ENCODE measurements around the gene MAPKAP1.

MAPKAP1 gene

DNA sequence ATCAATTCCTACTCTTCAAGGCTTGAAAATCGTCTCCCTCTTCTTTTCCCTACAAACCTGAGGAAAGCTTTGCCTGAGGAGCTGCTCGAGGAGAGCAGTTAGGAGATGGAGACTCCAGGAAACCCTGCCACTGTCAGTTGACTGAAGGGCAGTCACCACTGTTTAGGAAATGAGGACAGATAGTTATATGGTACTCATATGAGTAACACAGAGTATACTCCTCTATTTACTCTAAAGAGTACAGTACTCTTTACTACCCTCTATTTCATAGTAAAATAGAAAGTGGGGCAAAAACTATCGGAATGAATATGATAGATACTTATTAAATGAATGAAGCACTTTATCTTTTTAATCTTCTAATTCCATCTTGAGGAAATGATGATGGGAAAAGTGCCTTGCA is 115.8 kb downstream of the MAPKAP1 start:
- no peaks in the 10 kb centered on the region for H3K9me2 ChIP-seq (replicated peaks; ENCODE audit: control insufficient read depth, low read length)
- no peaks in the 10 kb centered on the region for H3K4me1 ChIP-seq (ENCODE audit: control insufficient read depth, low read length)
- TF ChIP-seq, protein P1, sequence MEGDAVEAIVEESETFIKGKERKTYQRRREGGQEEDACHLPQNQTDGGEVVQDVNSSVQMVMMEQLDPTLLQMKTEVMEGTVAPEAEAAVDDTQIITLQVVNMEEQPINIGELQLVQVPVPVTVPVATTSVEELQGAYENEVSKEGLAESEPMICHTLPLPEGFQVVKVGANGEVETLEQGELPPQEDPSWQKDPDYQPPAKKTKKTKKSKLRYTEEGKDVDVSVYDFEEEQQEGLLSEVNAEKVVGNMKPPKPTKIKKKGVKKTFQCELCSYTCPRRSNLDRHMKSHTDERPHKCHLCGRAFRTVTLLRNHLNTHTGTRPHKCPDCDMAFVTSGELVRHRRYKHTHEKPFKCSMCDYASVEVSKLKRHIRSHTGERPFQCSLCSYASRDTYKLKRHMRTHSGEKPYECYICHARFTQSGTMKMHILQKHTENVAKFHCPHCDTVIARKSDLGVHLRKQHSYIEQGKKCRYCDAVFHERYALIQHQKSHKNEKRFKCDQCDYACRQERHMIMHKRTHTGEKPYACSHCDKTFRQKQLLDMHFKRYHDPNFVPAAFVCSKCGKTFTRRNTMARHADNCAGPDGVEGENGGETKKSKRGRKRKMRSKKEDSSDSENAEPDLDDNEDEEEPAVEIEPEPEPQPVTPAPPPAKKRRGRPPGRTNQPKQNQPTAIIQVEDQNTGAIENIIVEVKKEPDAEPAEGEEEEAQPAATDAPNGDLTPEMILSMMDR (IDR thresholded peaks at IDR 0.05; ENCODE audit: low read depth, low read length, poor library complexity, severe bottlenecking), result no peak
- no peak for TF ChIP-seq EZH2phosphoT487 (IDR thresholded peaks at IDR 0.05; ENCODE audit: borderline replicate concordance, low read length)
- peaks cover 28% of the 10 kb centered on the region for H3K79me2 ChIP-seq (ENCODE audit: control insufficient read depth, low read length)
- no peak overlapping the region for H3K27ac ChIP-seq (ENCODE audit: low read depth, low read length)
- H3K9me3 ChIP-seq (ENCODE audit: control insufficient read depth, insufficient read depth, low read length), result no peaks in the 10 kb centered on the region
- H4K20me1 ChIP-seq (ENCODE audit: control insufficient read depth, insufficient read depth, low read depth, low read length), result no peaks in the 10 kb centered on the region; the same call in 1 of the 2 replicates
- H3F3A ChIP-seq (ENCODE audit: control insufficient read depth, insufficient read depth), result no peaks in the 10 kb centered on the region
- no peaks in the 10 kb centered on the region for H3K27me3 ChIP-seq (ENCODE audit: control insufficient read depth, low read length)
- no peak overlapping the region for H3K4me2 ChIP-seq (ENCODE audit: low read length)
- H3K4me3 ChIP-seq (ENCODE audit: low read length), result no peak overlapping the region
- no peaks in the 10 kb centered on the region for H3K36me3 ChIP-seq (ENCODE audit: control insufficient read depth, low read length)

DNA sequence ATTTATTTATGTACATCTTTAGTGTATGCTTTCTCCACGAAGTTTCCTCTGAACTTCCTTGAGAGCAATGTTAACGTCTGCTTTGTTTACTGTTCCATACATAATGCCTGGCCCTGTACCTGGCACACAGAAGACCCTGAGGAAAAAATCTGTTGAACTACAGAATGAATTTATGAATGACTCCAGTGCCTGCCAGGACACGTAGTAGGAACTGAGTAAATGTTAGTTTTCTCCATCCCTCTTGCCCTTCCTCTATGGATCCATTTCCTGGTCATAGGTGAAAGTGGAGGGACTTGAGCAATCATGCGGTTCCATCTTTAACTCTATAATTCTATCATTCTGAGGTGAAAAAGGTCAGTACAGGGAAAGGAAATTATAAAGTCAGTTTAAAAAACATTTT is 117.7 kb downstream of the MAPKAP1 start:
- Histone ChIP-seq H3K9me2 (replicated peaks; ENCODE audit: control insufficient read depth, low read length) (no peaks in the 10 kb centered on the region), H3K79me2 (ENCODE audit: control insufficient read depth, low read length) (peaks cover 28% of the 10 kb centered on the region), H3K4me3 (ENCODE audit: low read length) (no peak overlapping the region), H3K27me3 (ENCODE audit: control insufficient read depth, low read length) (no peaks in the 10 kb centered on the region), H3K4me2 (ENCODE audit: low read length) (no peak overlapping the region), H3K9me3 (ENCODE audit: control insufficient read depth, insufficient read depth, low read length) (no peaks in the 10 kb centered on the region), H4K20me1 (ENCODE audit: control insufficient read depth, insufficient read depth, low read depth, low read length) (no peaks in the 10 kb centered on the region; the same call in 1 of the 2 replicates), H3K27ac (ENCODE audit: low read depth, low read length) (no peak overlapping the region), H3K36me3 (ENCODE audit: control insufficient read depth, low read length) (peaks cover 2% of the 10 kb centered on the region; the same call in 1 of the 2 replicates), H3F3A (ENCODE audit: control insufficient read depth, insufficient read depth) (no peaks in the 10 kb centered on the region), H3K4me1 (ENCODE audit: control insufficient read depth, low read length) (no peaks in the 10 kb centered on the region)
- TF ChIP-seq, protein P1 (IDR thresholded peaks at IDR 0.05; ENCODE audit: low read depth, low read length, poor library complexity, severe bottlenecking), result no peak
- no peak for TF ChIP-seq EZH2phosphoT487 (IDR thresholded peaks at IDR 0.05; ENCODE audit: borderline replicate concordance, low read length)

DNA sequence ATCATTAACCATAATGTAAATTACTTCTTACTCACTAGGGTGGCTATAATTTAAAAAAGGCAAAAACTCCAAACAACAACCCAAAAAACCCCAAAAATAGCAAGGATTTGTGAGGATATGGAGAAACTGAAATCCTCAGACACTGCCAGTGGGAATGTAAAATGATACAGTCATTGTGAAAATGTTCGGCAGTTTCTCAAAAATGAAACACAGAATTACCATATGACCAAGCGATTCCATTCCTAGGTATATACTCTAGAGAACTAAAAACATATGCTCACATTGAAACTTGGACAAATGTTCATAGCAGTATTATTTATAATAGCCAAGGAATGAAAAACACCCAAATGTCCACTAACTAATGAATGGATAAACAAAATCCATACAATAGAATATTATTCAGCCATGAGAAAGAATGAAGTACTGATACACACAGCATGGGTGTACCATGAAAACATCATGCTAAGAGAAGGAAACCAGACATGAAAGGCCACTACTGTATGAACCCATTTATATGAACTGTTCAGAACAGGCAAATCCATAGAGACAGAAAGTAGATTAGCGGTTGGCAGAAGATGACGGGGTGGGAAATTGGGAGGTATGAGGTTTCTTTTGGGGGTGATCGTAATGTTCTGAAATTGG is 119.1 kb downstream of the MAPKAP1 start:
- no peak overlapping the region for H3K4me3 ChIP-seq (ENCODE audit: low read length)
- H4K20me1 ChIP-seq (ENCODE audit: control insufficient read depth, insufficient read depth, low read depth, low read length), result no peaks in the 10 kb centered on the region; the same call in 1 of the 2 replicates
- no peaks in the 10 kb centered on the region for H3K4me1 ChIP-seq (ENCODE audit: control insufficient read depth, low read length)
- H3K79me2 ChIP-seq (ENCODE audit: control insufficient read depth, low read length), result peaks cover 28% of the 10 kb centered on the region
- no peaks in the 10 kb centered on the region for H3F3A ChIP-seq (ENCODE audit: control insufficient read depth, insufficient read depth)
- H3K9me3 ChIP-seq (ENCODE audit: control insufficient read depth, insufficient read depth, low read length), result no peaks in the 10 kb centered on the region
- TF ChIP-seq, protein P1 (IDR thresholded peaks at IDR 0.05; ENCODE audit: low read depth, low read length, poor library complexity, severe bottlenecking), result no peak
- H3K27me3 ChIP-seq (ENCODE audit: control insufficient read depth, low read length), result no peaks in the 10 kb centered on the region
- H3K4me2 ChIP-seq (ENCODE audit: low read length), result no peak overlapping the region
- H3K27ac ChIP-seq (ENCODE audit: low read depth, low read length), result no peak overlapping the region
- no peaks in the 10 kb centered on the region for H3K9me2 ChIP-seq (replicated peaks; ENCODE audit: control insufficient read depth, low read length)
- peaks cover 2% of the 10 kb centered on the region; the same call in 1 of the 2 replicates for H3K36me3 ChIP-seq (ENCODE audit: control insufficient read depth, low read length)
